DMS79 treated with DMSO at 0.1 percent for 48 hours (cell line): ENCODE measurements around the gene PEX11G.
A peak's percentile ranks its signal among the peaks of the same experiment; 100 is the strongest.

ENCODE experiments used
- DNase-seq: peaks from one replicate; lab custom pipeline; 2025; lab: John Stamatoyannopoulos, UW

The PEX11G gene

GRCh38 chr19:7521551-7522071 lies 32.8 kb upstream of the PEX11G start:
- no peak for DNase-seq

GRCh38 chr19:7520131-7521051 lies 31.6 kb upstream of the PEX11G start:
- DNase-seq: no peak

- DNase-seq: no peak
Observed at GRCh38 chr19:7519361-7520130, 30.7 kb upstream of the PEX11G start.

GRCh38 chr19:7516878-7517277 lies 28.0 kb upstream of the PEX11G start:
- DNase-seq: no peak

GRCh38 chr19:7516333-7516732 lies 27.5 kb upstream of the PEX11G start:
- DNase-seq: no peak

- peak; percentile 60 for DNase-seq
Observed at GRCh38 chr19:7515645-7516151, 26.9 kb upstream of the PEX11G start, which contains the start of gene ZNF358. TSS of gene ZNF358 (plus strand) at chr19:7516103. CDS start at chr19:7519243, 3,140 bp downstream.

- peak; percentile 29 for DNase-seq
Observed at GRCh38 chr19:7515110-7515644, 26.3 kb upstream of the PEX11G start.

- DNase-seq: no peak
Observed at GRCh38 chr19:7513809-7514642, 25.2 kb upstream of the PEX11G start.

GRCh38 chr19:7512400-7512851 lies 23.6 kb upstream of the PEX11G start:
- DNase-seq: no peak

GRCh38 chr19:7509625-7510024 lies 20.8 kb upstream of the PEX11G start:
- no peak for DNase-seq

GRCh38 chr19:7507884-7508283 lies 19.0 kb upstream of the PEX11G start:
- no peak for DNase-seq

- peak; percentile 15 for DNase-seq
Observed at GRCh38 chr19:7506385-7507328, 17.8 kb upstream of the PEX11G start.

GRCh38 chr19:7505682-7506384 lies 17.0 kb upstream of the PEX11G start:
- DNase-seq: peak; percentile 54

- peak; percentile 79 for DNase-seq
Observed at GRCh38 chr19:7505288-7505681, 16.4 kb upstream of the PEX11G start.

- no peak for DNase-seq
Observed at GRCh38 chr19:7504684-7505083, 15.8 kb upstream of the PEX11G start.

- no peak for DNase-seq
Observed at GRCh38 chr19:7502552-7502951, 13.7 kb upstream of the PEX11G start.

GRCh38 chr19:7500811-7501450 lies 12.1 kb upstream of the PEX11G start:
- DNase-seq: peak; percentile 84

- no peak for DNase-seq
Observed at GRCh38 chr19:7497292-7497691, 8.5 kb upstream of the PEX11G start.
